ACC112 (cell line): ENCODE results near the gene BMPR1A.
"Not testable (repeated sequence)": the region's sequence is repeated elsewhere in the genome, so short reads cannot be mapped to it uniquely, and the experiment has no call there.

Source experiments
- H2AFZ ChIP-seq: fragments of 200-600 bp; sonication (generic); one replicate; pipeline ENCODE4 v1.6.0; 2017; ENCODE audit warnings: antibody characterized with exemption, low read length; ENCODE audit not compliant: unreplicated experiment
- H3K27ac ChIP-seq: fragments of 200-600 bp; sonication (generic); 2 replicates; pipeline ENCODE4 v1.5.1; 2014; ENCODE audit warnings: low read depth, mild to moderate bottlenecking, antibody characterized with exemption, low read length, moderate library complexity
- H3K27me3 ChIP-seq: fragments of 200-600 bp; sonication (generic); 2 replicates; pipeline ENCODE4 v1.6.1; 2014; ENCODE audit warnings: mild to moderate bottlenecking, antibody characterized with exemption, low read length, moderate library complexity, mixed read lengths; ENCODE audit not compliant: insufficient read depth
- H3K36me3 ChIP-seq: fragments of 200-600 bp; sonication (generic); 2 replicates; pipeline ENCODE4 v1.6.1; 2016; ENCODE audit warnings: mild to moderate bottlenecking, antibody characterized with exemption, low read length, moderate library complexity, mixed read lengths; ENCODE audit not compliant: insufficient read depth
- H3K4me1 ChIP-seq: fragments of 200-600 bp; sonication (generic); one replicate; pipeline ENCODE4 v1.6.1; 2016; ENCODE audit warnings: low read length, mixed read lengths; ENCODE audit not compliant: insufficient read depth, unreplicated experiment, control insufficient read depth
- H3K4me3 ChIP-seq: fragments of 200-600 bp; sonication (generic); 2 replicates; pipeline ENCODE4 v1.5.1; 2014; ENCODE audit warnings: mild to moderate bottlenecking, low read depth, low read length
- H3K79me2 ChIP-seq: fragments of 200-600 bp; sonication (generic); one replicate; pipeline ENCODE4 v1.6.0; 2016; ENCODE audit warnings: low read length; ENCODE audit not compliant: control insufficient read depth, unreplicated experiment, insufficient read depth

BMPR1A gene

GRCh38 chr10:86940076-86940475, 183.7 kb downstream of the BMPR1A start:
- not testable (repeated sequence) for H2AFZ ChIP-seq, H3K27ac ChIP-seq, H3K79me2 ChIP-seq, H3K27me3 ChIP-seq, H3K4me3 ChIP-seq, H3K36me3 ChIP-seq
- H3K4me1 ChIP-seq: peaks cover 12% of the 10 kb centered on the region

GRCh38 chr10:86940677-86941076, 184.3 kb downstream of the BMPR1A start:
- Histone ChIP-seq H3K27ac (no peak overlapping the region), H3K36me3 (no peaks in the 10 kb centered on the region), H3K27me3 (peaks cover 7% of the 10 kb centered on the region; the same call in 1 of the 2 replicates), H3K4me3 (no peak overlapping the region), H3K79me2 (no peaks in the 10 kb centered on the region), H2AFZ (no peak overlapping the region), H3K4me1 (peaks cover 12% of the 10 kb centered on the region)

- Histone ChIP-seq H2AFZ (no peak overlapping the region), H3K27me3 (peaks cover 7% of the 10 kb centered on the region; the same call in 1 of the 2 replicates), H3K79me2 (no peaks in the 10 kb centered on the region), H3K4me3 (no peak overlapping the region), H3K36me3 (no peaks in the 10 kb centered on the region), H3K27ac (no peak overlapping the region), H3K4me1 (peaks cover 10% of the 10 kb centered on the region)
Observed at GRCh38 chr10:86941426-86941825, 185.0 kb downstream of the BMPR1A start.

- Histone ChIP-seq H3K27me3 (peaks cover 7% of the 10 kb centered on the region; the same call in 1 of the 2 replicates), H3K36me3 (no peaks in the 10 kb centered on the region), H2AFZ (no peak overlapping the region), H3K27ac (no peak overlapping the region), H3K4me1 (peaks cover 4% of the 10 kb centered on the region), H3K4me3 (peak overlapping the region; percentile 18), H3K79me2 (no peaks in the 10 kb centered on the region)
Observed at GRCh38 chr10:86941991-86942421, 185.6 kb downstream of the BMPR1A start.

GRCh38 chr10:86942441-86943315, 186.3 kb downstream of the BMPR1A start:
- no peak overlapping the region for H3K27ac ChIP-seq
- H3K36me3 ChIP-seq: no peaks in the 10 kb centered on the region
- H3K4me1 ChIP-seq: no peaks in the 10 kb centered on the region
- no peak overlapping the region for H2AFZ ChIP-seq
- peak overlapping the region; percentile 18 for H3K4me3 ChIP-seq
- H3K79me2 ChIP-seq: no peaks in the 10 kb centered on the region
- H3K27me3 ChIP-seq: peaks cover 7% of the 10 kb centered on the region; the same call in 1 of the 2 replicates

GRCh38 chr10:86943316-86944030, 187.1 kb downstream of the BMPR1A start:
- Histone ChIP-seq H3K4me1 (no peaks in the 10 kb centered on the region), H3K27ac (no peak overlapping the region), H3K27me3 (peaks cover 7% of the 10 kb centered on the region; the same call in 1 of the 2 replicates), H3K79me2 (no peaks in the 10 kb centered on the region), H2AFZ (no peak overlapping the region), H3K36me3 (no peaks in the 10 kb centered on the region), H3K4me3 (no peak overlapping the region)

GRCh38 chr10:86944031-86944419, 187.6 kb downstream of the BMPR1A start:
- Histone ChIP-seq H3K27me3 (peaks cover 7% of the 10 kb centered on the region; the same call in 1 of the 2 replicates), H3K79me2 (no peaks in the 10 kb centered on the region), H3K27ac (no peak overlapping the region), H2AFZ (no peak overlapping the region), H3K4me3 (no peak overlapping the region), H3K36me3 (no peaks in the 10 kb centered on the region), H3K4me1 (no peaks in the 10 kb centered on the region)

GRCh38 chr10:86944471-86944870, 188.1 kb downstream of the BMPR1A start:
- no peaks in the 10 kb centered on the region for H3K79me2 ChIP-seq
- no peaks in the 10 kb centered on the region for H3K36me3 ChIP-seq
- no peaks in the 10 kb centered on the region for H3K4me1 ChIP-seq
- no peak overlapping the region for H2AFZ ChIP-seq
- peaks cover 7% of the 10 kb centered on the region; the same call in 1 of the 2 replicates for H3K27me3 ChIP-seq
- H3K4me3 ChIP-seq: no peak overlapping the region
- H3K27ac ChIP-seq: no peak overlapping the region

GRCh38 chr10:86944907-86945306, 188.5 kb downstream of the BMPR1A start:
- Histone ChIP-seq H3K27ac (no peak overlapping the region), H3K4me1 (no peaks in the 10 kb centered on the region), H3K79me2 (no peaks in the 10 kb centered on the region), H3K36me3 (no peaks in the 10 kb centered on the region), H3K27me3 (peaks cover 7% of the 10 kb centered on the region; the same call in 1 of the 2 replicates), H3K4me3 (no peak overlapping the region), H2AFZ (no peak overlapping the region)

GRCh38 chr10:86945361-86946212, 189.2 kb downstream of the BMPR1A start:
- Histone ChIP-seq H3K4me1 (no peaks in the 10 kb centered on the region), H3K27me3 (peaks cover 7% of the 10 kb centered on the region; the same call in 1 of the 2 replicates), H3K27ac (no peak overlapping the region), H3K4me3 (no peak overlapping the region), H3K79me2 (no peaks in the 10 kb centered on the region), H2AFZ (no peak overlapping the region), H3K36me3 (no peaks in the 10 kb centered on the region)
